ENCODE measurements around the gene RXRA. TPM values are rescaled to one million over a fixed set of nuclear protein-coding genes. Genes with fewer than 3 reads are reported as not detected.
A peak's percentile ranks its signal among the peaks of the same experiment; 100 is the strongest.

RXRA gene
- total RNA-seq, 1 experiment from 2014 or later: 39.1 TPM

DNA sequence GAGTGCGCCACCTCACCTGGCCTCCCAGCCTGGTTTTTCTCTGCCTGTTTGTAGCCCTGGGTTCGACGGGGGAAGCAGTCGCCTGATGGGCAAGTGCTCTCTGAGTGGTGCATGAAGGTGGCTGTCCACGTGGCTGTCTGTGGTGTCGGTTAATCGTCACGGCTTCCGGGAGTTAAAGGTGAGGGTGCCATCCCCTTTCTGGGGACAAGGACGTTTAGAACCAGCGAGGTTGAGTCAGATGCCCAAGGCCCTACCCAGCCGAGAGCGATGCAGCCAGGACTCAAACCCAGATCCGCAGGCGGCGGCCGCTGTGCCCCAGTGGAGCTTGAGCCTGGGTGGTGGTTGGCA lies 47.7 kb downstream of the RXRA start:
- H3K36me3 ChIP-seq: no peaks in the 10 kb centered on the region
- H3K4me3 ChIP-seq: no peak overlapping the region
- no peaks in the 10 kb centered on the region for H3K27me3 ChIP-seq
- DNase-seq: no peak
- H3K27ac ChIP-seq: no peak overlapping the region
- H3K4me1 ChIP-seq: peaks cover 16% of the 10 kb centered on the region
- no peaks in the 10 kb centered on the region for H3K9me3 ChIP-seq (replicated peaks)

DNA sequence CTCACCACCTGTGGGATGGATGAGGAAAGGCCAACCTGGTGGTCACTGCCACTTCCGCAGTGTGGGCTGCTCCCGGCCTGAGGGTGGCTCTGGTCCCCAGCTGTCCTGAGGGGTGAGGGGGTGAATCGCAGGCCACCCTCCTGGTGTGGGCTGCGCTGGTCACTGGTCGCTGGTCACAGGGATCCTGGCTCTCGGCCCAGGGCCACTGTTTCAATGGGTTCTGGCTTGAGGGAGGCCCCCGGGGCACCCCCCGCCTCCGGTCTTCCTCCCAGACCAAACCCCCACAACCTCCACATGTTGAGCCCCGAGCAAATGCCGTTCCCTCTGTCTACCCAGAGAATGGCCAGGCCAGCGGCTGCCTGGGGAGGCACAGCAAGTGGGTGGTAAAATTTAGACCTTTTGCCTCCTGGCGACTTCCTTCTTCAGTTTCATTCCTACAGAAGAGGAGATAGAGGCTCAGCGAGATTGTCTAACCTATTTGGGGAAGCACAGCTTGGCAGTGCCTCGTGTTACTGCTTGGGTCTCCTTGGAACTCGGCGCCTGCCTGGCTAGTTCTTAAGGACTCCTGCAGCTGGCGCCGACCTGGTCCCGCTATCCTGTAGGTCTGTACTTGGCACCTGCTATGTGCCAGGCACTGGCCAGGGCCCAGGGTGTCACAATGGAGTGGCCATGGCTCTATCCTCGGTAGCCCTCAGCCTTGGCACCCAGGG lies 48.2 kb downstream of the RXRA start:
- DNase-seq: no peak
- no peaks in the 10 kb centered on the region for H3K9me3 ChIP-seq (replicated peaks)
- no peak overlapping the region for H3K4me3 ChIP-seq
- no peaks in the 10 kb centered on the region for H3K27me3 ChIP-seq
- H3K36me3 ChIP-seq: no peaks in the 10 kb centered on the region
- H3K4me1 ChIP-seq: peaks cover 22% of the 10 kb centered on the region
- H3K27ac ChIP-seq: no peak overlapping the region

DNA sequence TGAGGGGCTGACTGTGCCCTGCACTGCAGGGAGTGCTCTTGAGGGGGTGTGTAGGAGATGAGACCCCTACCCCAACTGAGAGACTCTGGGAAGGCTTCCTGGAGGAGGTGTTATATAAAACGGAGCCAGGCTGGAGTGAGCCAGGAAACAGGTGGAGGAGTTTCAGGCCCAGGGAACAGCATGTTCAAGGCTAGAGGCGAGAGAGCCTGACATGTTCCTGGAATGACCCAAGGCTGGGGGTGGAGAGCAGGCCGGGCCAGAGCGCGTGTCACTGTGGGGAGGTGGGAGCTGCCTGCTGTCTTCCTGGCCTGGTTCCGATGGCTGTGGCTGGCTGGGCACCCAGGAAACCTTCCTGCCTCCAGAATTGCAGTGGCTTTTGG lies 48.7 kb downstream of the RXRA start:
- Histone ChIP-seq H3K36me3 (no peaks in the 10 kb centered on the region), H3K27ac (no peak overlapping the region), H3K4me3 (no peak overlapping the region), H3K4me1 (peaks cover 27% of the 10 kb centered on the region), H3K9me3 (replicated peaks) (no peaks in the 10 kb centered on the region), H3K27me3 (no peaks in the 10 kb centered on the region)
- DNase-seq: no peak

DNA sequence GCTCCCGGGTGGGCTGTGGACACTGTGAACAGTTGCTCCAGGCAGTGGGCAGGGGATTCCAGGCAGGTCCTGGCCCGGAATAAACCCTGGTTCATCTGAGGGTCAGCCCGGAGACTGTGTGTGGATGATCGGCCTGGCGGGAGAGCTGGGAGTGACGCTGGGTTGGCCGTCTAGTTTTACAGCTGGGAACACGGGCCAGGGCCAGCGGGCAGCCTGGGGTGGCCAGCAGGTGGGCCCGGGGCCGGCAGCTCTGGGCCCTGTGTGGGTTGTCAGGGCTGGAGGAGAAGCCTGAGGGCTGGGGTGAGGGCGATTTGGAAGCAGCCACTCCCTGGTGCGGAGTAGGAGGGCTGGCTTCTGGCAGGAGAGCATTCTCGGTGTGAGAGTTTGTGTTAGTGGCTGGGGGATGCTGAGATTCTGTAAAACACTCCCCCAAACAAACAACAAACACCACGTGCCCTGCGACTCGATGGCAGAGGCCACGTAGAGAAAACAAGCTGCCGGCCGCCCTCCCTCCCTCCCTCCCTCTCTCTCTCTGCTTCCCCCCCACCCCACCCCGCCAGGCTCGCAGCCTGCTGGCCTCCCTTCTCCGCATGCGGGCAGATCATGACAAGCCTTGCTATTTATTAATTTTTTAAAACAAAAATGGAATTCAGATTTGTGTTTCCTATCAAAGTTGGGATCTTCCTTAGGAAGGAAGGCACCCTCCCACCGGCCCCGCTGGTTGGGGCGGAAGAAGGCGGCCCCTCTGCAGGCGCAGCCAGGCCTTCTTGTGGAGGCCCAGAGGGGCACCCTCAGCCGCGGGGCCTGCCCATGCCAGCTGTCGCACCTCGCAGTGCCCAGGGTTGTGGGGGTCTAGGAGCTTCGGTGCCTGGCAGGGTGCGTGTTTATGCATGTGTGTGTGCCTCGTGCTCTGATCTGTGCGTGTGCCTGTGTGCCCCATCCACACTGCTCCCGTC lies 49.5 kb downstream of the RXRA start:
- H3K9me3 ChIP-seq (replicated peaks): no peaks in the 10 kb centered on the region
- no peak overlapping the region for H3K27ac ChIP-seq
- peak; percentile 54 to 69 for DNase-seq
- H3K27me3 ChIP-seq: no peaks in the 10 kb centered on the region
- H3K4me1 ChIP-seq: peaks cover 27% of the 10 kb centered on the region
- H3K36me3 ChIP-seq: no peaks in the 10 kb centered on the region
- no peak overlapping the region for H3K4me3 ChIP-seq

DNA sequence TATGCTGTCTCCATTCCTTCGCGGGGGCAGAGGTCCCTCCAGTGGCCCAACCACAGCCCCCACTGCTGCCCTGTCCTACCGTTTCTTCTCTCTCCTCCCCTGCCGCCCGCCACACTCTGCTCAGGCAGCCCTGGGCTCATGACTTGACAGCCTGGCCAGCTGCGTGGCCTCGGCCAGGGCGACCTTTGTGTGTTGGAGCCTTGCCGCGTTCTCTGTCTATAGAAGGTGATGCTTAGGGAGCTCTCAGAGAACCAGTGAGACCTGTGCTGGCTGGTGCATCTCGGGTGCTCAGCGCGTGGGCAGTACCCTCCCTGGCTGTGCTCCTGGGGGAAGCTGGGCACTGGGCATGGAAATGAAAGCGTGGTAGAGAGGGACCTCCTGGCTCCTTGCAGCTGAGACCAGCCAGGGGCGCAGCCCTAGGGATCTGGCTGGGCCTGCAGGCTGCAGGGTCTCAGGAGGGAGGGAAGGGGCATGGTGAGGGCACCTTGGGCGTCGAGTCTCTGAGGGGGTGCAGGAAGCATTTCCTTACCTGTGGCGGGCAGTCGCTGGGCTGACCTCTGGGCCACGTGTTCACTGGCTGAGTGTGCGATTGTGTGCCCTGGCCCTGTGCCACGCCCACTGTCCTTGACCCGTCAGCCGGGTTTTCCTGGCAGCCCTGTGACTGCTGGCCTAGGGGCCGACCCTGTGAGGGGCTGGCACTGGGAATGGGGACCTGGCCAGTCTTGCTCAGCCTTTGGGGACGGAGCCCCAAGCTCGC lies 50.3 kb downstream of the RXRA start:
- no peak for DNase-seq
- H3K27ac ChIP-seq: no peak overlapping the region
- no peaks in the 10 kb centered on the region for H3K36me3 ChIP-seq
- no peaks in the 10 kb centered on the region for H3K27me3 ChIP-seq
- H3K4me1 ChIP-seq: peaks cover 27% of the 10 kb centered on the region
- H3K4me3 ChIP-seq: no peak overlapping the region
- no peaks in the 10 kb centered on the region for H3K9me3 ChIP-seq (replicated peaks)

DNA sequence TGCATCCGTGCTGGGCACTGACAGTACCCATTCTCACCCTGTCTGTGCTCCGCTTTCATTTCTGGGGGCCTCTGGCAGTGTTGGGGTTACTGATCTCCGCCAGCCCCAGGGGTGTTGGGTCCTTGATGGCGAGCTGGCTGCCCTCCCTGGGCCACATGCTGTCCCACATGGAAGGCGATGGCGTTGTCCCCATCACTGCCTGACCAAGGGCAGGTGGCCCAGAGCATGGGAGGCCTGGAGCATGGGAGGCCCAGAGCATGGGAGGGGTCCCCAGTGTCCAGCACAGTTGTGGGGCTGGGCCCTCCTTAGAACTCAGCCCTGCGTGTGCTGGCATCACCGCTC lies 50.9 kb downstream of the RXRA start:
- Histone ChIP-seq H3K27ac (no peak overlapping the region), H3K4me1 (peaks cover 27% of the 10 kb centered on the region)
- DNase-seq: no peak

DNA sequence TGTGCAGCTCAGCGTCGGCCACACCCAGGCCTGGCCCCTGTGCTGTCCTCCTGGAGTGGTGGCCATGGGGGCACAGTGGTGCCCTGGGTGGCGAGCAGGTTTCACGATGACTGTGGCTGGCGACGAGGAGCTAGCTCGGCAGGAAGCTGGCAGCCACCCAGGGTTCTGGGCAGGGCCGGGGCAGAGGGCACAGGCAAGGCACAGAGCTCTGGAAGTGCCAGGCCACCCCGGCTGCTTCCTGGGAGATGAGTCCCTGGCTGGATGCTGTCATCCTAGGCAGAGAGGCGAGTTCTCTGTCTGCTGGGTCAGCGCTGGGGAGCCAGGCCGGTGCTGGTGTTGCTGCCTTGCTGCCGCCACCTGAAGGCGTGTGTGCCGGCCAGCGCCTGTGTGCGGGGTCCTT lies 51.7 kb downstream of the RXRA start:
- Histone ChIP-seq H3K4me1 (peaks cover 27% of the 10 kb centered on the region), H3K9me3 (replicated peaks) (no peaks in the 10 kb centered on the region), H3K27ac (no peak overlapping the region), H3K36me3 (no peaks in the 10 kb centered on the region), H3K27me3 (no peaks in the 10 kb centered on the region), H3K4me3 (no peak overlapping the region)
- DNase-seq: no peak

More for the DNA sequence above, 50.9 kb downstream of the RXRA start:
- H3K36me3 ChIP-seq: no peaks in the 10 kb centered on the region
- no peaks in the 10 kb centered on the region for H3K27me3 ChIP-seq
- no peak overlapping the region for H3K4me3 ChIP-seq
- no peaks in the 10 kb centered on the region for H3K9me3 ChIP-seq (replicated peaks)

DNA sequence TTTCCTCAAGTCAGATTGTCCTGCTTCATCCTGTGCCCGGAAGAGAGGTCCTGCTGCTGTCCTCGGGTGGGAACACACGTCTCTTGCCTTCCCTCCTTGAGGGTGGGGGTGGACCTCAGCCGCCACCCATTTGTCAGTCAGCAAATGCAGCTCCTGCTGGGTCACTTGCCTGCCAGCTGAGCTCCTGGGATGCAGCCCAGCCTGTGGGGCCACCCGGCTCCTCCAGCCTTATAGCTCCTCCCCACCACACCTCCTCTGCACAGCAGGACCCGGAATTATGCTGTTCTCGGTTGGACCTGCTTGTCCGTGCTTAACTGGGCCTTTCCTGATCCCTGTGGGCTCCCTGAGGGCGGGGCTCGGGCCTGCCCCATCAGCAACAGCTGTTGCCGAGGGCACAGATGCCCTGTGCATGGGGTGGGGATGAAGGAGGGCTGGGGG lies 52.7 kb downstream of the RXRA start:
- H3K27ac ChIP-seq: no peak overlapping the region
- peak; percentile 54 to 62 for DNase-seq
- H3K4me3 ChIP-seq: no peak overlapping the region
- H3K36me3 ChIP-seq: no peaks in the 10 kb centered on the region
- H3K27me3 ChIP-seq: no peaks in the 10 kb centered on the region
- no peaks in the 10 kb centered on the region for H3K9me3 ChIP-seq (replicated peaks)
- peaks cover 27% of the 10 kb centered on the region for H3K4me1 ChIP-seq

DNA sequence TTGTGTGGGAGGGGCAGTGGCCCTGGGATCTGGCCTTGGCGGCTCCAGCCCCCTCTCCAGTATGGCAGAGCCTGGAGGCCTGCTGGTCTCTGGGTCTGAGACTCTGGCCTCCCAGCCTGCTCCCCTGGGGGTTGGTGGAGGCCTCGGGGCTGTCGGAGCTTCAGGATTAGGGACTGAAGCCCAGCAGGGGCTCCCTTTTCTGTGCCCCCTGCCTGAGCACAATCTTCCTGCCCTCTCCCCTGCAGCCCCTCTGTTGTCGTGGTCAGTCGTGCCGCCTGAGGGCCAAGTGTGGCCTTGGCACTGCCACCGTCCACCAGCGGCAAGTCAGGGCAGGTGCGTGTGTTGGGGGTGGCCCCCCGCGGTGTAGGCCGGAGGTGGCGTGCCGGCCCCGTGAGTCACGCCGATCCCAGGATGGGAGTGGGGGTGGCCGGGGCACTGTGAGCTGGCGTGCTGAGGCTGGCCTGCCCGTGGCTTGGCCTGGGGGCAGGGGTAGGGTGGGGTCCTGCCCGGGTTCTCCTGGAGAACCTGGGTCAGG lies 53.6 kb downstream of the RXRA start:
- Histone ChIP-seq H3K4me3 (no peak overlapping the region), H3K27me3 (no peaks in the 10 kb centered on the region), H3K4me1 (peaks cover 24% of the 10 kb centered on the region), H3K9me3 (replicated peaks) (no peaks in the 10 kb centered on the region), H3K36me3 (no peaks in the 10 kb centered on the region), H3K27ac (no peak overlapping the region)
- DNase-seq: no peak

DNA sequence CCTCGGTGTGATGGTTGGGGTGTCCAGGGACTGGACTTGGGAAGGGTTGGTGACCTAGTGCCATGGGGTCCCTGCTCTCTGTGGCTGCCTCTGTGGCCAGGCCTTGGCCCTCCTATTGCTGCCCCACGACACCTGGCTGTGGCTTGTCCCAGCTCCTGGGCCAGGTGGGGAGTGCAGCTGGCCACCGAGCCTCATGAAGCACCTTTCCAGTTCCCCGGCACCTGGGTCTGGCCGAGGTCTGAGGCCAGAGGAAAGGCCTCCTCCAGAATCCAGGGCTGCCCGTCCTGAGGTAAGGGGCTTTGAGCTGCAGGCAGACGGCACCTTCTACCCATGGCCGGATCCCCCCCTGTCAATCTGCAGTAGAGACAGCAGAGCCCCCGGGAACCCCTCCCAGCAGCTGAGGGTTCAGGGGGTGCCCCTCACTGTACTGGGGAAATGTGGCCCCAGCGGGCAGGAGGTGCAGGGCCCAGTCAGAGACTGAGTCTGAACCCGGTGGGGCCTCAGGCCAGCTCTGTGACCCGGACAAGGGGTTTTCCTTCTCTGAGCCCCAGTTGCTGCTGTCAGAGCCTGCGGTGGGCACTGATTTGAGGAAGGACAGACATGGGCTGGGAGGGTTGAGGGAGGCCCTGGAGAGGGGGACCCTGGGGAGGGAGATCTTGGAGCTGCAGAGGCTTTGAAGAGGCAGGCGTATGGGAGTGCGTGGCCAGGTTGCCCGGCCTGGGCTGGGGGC lies 54.5 kb downstream of the RXRA start:
- no peaks in the 10 kb centered on the region for H3K9me3 ChIP-seq (replicated peaks)
- H3K27ac ChIP-seq: no peak overlapping the region
- DNase-seq: no peak
- H3K27me3 ChIP-seq: no peaks in the 10 kb centered on the region
- no peak overlapping the region for H3K4me3 ChIP-seq
- H3K4me1 ChIP-seq: peaks cover 17% of the 10 kb centered on the region; the same call in 1 of the 2 replicates
- no peaks in the 10 kb centered on the region for H3K36me3 ChIP-seq

DNA sequence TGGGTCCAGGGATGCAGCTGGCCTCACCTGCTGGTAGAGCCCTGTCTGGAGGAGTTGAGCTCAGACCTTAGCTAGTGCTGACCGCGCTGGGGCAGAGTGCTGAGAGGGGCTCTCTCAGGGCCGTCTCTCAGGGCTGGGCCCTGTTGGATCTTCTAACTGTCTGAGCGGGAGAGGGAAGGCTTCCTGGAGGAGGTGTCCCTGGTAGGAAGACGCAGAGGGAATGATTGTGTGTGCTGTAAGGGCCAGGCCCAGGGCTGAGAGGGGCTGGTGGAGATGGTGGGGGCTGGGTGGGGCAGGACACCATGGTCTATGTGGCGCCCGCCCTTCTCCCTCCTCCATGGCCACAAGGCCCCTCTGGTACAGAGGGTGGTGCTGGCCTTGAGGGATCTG lies 55.0 kb downstream of the RXRA start:
- H3K4me1 ChIP-seq: peaks cover 17% of the 10 kb centered on the region; the same call in 1 of the 2 replicates
- DNase-seq: no peak

DNA sequence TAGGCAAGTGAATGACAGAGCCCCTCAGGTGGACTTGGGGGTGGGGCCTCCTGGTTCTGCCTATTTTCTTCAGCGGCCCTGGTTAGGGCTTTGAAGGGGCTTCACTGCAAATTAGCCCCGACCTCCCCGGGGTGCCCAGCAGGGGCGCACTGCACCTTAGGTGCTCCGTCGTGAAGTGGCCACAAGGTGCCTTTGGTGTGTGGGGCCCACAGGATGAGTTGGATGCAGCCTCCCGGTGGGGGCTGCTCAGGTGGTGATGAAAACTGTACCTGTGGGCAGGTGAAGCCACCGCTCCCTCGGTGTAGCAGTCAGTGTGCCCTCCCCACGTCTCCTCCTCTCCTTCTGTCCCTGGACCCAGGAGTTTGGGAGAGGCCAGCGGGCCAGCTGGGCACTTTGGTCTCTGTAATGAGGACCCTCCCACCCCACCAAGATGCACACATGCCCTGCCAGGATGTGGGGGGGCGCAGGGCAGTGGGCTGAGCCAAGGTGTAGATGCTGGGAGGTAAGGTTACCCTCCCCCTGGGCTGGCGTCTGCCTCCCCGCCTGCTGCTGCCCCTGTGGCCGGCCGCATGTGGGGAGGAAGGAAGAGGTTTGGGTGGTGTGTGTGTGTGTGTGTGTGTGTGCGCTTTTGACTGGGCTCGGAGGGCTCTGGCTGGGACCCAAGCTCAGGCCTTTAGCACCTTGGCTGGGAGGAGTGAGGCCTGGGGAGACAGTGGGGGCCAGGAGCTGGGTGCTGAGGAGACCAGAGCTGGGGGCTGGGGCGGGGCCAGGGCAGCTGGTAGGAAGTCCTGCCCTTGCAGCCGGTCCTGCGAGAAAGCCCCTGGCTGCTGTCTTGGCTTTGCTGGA lies 55.6 kb downstream of the RXRA start:
- Histone ChIP-seq H3K36me3 (no peaks in the 10 kb centered on the region), H3K9me3 (replicated peaks) (no peaks in the 10 kb centered on the region), H3K27me3 (no peaks in the 10 kb centered on the region), H3K4me3 (no peak overlapping the region), H3K27ac (no peak overlapping the region), H3K4me1 (peaks cover 17% of the 10 kb centered on the region; the same call in 1 of the 2 replicates)
- DNase-seq: no peak

More for the DNA sequence above, 55.0 kb downstream of the RXRA start:
- no peaks in the 10 kb centered on the region for H3K27me3 ChIP-seq
- H3K36me3 ChIP-seq: no peaks in the 10 kb centered on the region
- no peak overlapping the region for H3K27ac ChIP-seq
- H3K9me3 ChIP-seq (replicated peaks): no peaks in the 10 kb centered on the region
- no peak overlapping the region for H3K4me3 ChIP-seq

DNA sequence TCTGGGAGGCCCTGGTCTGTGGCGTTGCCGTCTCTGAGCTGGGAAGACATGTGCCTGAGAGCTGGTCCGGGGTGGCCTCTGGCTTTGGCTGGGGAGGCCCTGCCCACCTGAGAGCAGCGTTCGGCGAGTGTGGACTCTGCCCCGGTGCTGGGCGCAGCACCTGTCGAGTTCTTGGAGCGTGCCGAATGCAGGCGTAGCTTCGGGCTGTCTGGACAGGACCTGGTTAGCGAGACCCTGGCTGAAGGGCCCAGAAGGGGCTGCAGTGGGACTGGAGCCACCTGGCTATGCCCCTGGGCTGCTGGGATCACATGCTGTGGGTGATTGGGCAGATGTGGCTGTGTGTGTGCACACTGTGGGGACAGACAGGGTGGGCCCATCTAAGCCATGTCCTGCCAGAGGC lies 56.5 kb downstream of the RXRA start:
- H3K27ac ChIP-seq: no peak overlapping the region
- H3K9me3 ChIP-seq (replicated peaks): no peaks in the 10 kb centered on the region
- no peak overlapping the region for H3K4me3 ChIP-seq
- DNase-seq: no peak
- H3K27me3 ChIP-seq: no peaks in the 10 kb centered on the region
- peaks cover 17% of the 10 kb centered on the region; the same call in 1 of the 2 replicates for H3K4me1 ChIP-seq
- no peaks in the 10 kb centered on the region for H3K36me3 ChIP-seq
